Measurements from ENCODE around the gene ASPDH. TPM values are rescaled to one million over a fixed set of nuclear protein-coding genes. Genes with fewer than 3 reads are reported as not detected.

The ASPDH gene
- not detected in 5 replicates for total RNA-seq (2022; extraction: Qiagen RNA extraction)

DNA sequence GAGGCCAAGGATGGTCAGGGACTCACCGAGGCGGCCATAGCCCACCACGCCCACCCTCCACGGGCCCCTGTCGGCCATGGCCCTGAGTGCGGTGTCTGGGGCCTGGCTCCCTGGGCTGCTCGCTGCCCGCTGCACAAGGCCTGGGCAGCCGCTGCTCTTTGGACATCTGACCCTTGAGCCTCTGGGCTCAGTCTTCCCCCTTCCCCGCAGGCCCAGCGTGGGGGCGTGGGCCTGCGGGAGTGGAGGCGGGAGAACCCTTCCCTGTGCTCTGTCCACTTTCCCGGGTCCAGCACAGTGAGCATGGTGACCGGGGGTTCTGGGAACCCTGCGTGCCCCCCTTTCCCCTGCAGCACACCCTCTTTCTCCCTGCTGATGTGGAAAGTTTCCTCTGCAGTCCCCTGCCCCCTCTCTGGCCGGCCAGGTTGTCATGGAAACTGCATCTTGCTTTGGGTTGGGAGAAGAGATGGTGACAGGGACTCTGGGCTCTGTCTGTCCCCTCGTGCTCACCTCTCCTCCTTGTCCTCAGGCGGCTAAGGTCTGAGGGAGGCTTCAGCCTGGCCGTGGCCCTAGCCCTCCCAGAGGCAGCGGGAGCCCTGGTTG lies at the start of gene ASPDH:
TSS of gene ASPDH (minus strand) at position 168 of the 600 bp plus-strand sequence. CDS start at position 78, 90 bp downstream.

DNA sequence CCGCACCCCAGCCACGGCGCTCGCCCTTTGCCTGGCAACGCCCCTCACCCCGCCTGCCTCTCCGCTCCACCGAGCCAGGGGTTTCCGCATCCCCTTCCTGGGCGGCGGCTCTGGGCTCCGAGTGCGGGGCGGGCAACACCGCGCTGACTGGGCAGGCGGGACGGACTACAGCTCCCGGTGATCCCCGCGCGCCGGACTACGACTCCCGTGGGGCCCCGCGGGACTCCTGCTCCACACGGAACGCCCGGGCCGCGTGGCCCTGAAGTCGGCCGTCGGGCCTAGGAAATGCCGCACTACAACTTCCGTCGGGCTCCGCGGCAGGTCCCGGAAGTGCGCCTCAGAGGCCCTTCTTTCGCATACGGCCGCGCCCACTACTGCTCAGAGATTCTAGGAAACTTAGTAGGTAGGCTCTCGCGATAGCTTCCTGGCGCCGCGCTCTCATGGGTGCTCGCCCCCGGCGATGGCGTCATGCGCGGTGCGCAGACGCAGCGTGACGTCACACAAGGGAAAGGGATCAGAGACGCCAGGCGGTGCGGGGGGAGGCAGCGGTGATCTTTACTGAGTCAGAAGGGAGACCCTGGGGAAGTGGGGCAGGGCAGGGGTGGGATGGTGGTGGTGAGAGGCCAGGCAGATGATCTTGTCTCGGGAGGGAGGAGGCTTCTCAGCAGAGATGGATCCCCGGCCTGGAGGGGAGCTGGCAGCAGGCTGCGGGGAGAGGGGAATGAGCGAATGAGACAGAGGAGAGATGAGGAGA lies 2.5 kb downstream of the ASPDH start, which contains the start of gene JOSD2:
TSS of gene JOSD2 (minus strand) at position 123 of the 754 bp plus-strand sequence. CDS start 760 bp downstream, outside the sequence.

DNA sequence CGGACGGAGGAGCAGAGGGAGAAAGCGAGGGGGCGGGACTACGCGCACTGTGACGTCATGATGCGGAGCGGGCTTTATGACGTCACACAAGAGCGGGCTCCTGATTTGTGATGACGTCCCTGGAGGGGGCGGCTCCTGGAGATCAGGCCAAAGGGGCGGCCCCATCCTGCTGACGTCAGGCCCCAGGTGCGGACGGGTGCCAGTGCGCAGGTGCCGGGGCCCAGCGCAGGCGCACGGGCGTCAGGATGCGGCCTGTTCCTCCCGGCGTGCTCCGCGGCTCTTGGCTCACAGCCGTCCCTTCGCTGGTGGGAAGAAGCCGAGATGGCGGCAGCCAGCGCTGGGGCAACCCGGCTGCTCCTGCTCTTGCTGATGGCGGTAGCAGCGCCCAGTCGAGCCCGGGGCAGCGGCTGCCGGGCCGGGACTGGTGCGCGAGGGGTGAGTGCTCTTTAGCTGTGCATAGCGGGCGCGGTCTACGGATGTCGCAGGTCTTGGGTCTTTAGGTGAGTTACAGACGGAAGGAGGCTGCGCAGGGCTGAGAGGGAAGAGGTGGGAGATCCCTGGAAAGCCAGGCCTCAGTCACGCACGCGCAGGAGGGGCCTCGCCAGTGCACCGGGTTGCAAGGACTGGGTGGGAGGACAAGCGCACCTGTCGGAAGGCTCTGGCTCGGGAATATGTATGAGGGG lies 37.3 kb downstream of the ASPDH start, which contains the start of the genes EMC10 and GARIN5A:
TSS of gene EMC10 (plus strand) at position 284 of the 683 bp plus-strand sequence. CDS start at position 322, 38 bp downstream.
TSS of gene GARIN5A (minus strand) at position 625 of the 683 bp plus-strand sequence. CDS start at position 165, 460 bp downstream.

Other genes with a start within 250 kb of the ASPDH start
- gene KCNC3, start 184.5 kb downstream of the ASPDH start, total RNA-seq (2022; extraction: Qiagen RNA extraction): 0.96 to 1.5 TPM (median 1.5 TPM) in 5 replicates
- 0.51 to 1.0 TPM (median 0.87 TPM) in 5 replicates for gene NAPSA, start 148.3 kb downstream of the ASPDH start, total RNA-seq (2022; extraction: Qiagen RNA extraction)
- 63.9 to 82.3 TPM (median 79.4 TPM) in 5 replicates for gene NR1H2, start 137.5 kb downstream of the ASPDH start, total RNA-seq (2022; extraction: Qiagen RNA extraction)
- gene POLD1, start 129.6 kb downstream of the ASPDH start, total RNA-seq (2022; extraction: Qiagen RNA extraction): 48.0 to 80.8 TPM (median 75.0 TPM) in 5 replicates
- gene SPIB, start 95.0 kb downstream of the ASPDH start, total RNA-seq (2022; extraction: Qiagen RNA extraction): 0.06 to 0.27 TPM (median 0.24 TPM) in 5 replicates
- gene MYBPC2, start 81.0 kb downstream of the ASPDH start, total RNA-seq (2022; extraction: Qiagen RNA extraction): not detected in 5 replicates
- 113 to 166 TPM (median 158 TPM) in 5 replicates for gene EMC10, start 37.4 kb downstream of the ASPDH start, total RNA-seq (2022; extraction: Qiagen RNA extraction)
- gene GARIN5A, start 37.1 kb downstream of the ASPDH start, total RNA-seq (2022; extraction: Qiagen RNA extraction): 1.4 to 2.3 TPM (median 2.0 TPM) in 5 replicates
- gene JOSD2, start 2.7 kb downstream of the ASPDH start, total RNA-seq (2022; extraction: Qiagen RNA extraction): 53.8 to 91.0 TPM (median 86.2 TPM) in 5 replicates
- 0.41 to 0.55 TPM (median 0.44 TPM) in 5 replicates for gene LRRC4B, start 54.5 kb upstream of the ASPDH start, total RNA-seq (2022; extraction: Qiagen RNA extraction)
- gene SYT3, start 126.0 kb upstream of the ASPDH start, total RNA-seq (2022; extraction: Qiagen RNA extraction): 0.39 to 0.63 TPM (median 0.46 TPM) in 5 replicates
- 3.5 to 13.4 TPM (median 10.5 TPM) in 5 replicates for gene C19orf81, start 135.5 kb upstream of the ASPDH start, total RNA-seq (2022; extraction: Qiagen RNA extraction)
- 0.09 to 0.31 TPM (median 0.17 TPM) in 5 replicates for gene SHANK1, start 205.9 kb upstream of the ASPDH start, total RNA-seq (2022; extraction: Qiagen RNA extraction)
- 5.9 to 11.1 TPM (median 10.8 TPM) in 5 replicates for gene CLEC11A, start 209.5 kb upstream of the ASPDH start, total RNA-seq (2022; extraction: Qiagen RNA extraction)